Stomach smooth muscle (tissue), 2 donors: Measurements from ENCODE around the gene HELZ.
"Not testable (repeated sequence)": the region's sequence is repeated elsewhere in the genome, so short reads cannot be mapped to it uniquely, and the experiment has no call there.

ENCODE experiments used
- H3K27ac ChIP-seq: one replicate; pipeline ENCODE4 v1.7.0; 2013; ENCODE audit warnings: mild to moderate bottlenecking, low read length, inconsistent platforms
- H3K27me3 ChIP-seq, 2 donors: one replicate each; pipeline ENCODE4 v1.7.0; 2013; ENCODE audit warnings: low read length in 2 of 2; ENCODE audit not compliant: insufficient read depth in 2 of 2, control insufficient read depth in 1 of 2
- H3K36me3 ChIP-seq, 2 donors: one replicate each; pipeline ENCODE4 v1.7.0; 2013; ENCODE audit warnings: low read length in 2 of 2; ENCODE audit not compliant: control insufficient read depth in 2 of 2, insufficient read depth in 2 of 2
- H3K4me1 ChIP-seq: one replicate; pipeline ENCODE4 v1.7.0; 2013; ENCODE audit warnings: low read length; ENCODE audit not compliant: control insufficient read depth, insufficient read depth
- H3K4me3 ChIP-seq, 2 donors: one replicate each; pipeline ENCODE4 v1.7.0; 2013; ENCODE audit warnings: low read length in 2 of 2
- H3K9ac ChIP-seq, 2 donors: one replicate each; pipeline ENCODE4 v1.7.0; 2013; ENCODE audit warnings: low read length in 2 of 2, mild to moderate bottlenecking in 1 of 2
- H3K9me3 ChIP-seq, 2 donors: one replicate each; pipeline ENCODE4 v1.7.0; 2013; ENCODE audit warnings: low read length in 2 of 2; ENCODE audit not compliant: control insufficient read depth in 2 of 2
- donor health status: healthy.
- donor health status: Pancreatic carcinoma.

HELZ gene

DNA sequence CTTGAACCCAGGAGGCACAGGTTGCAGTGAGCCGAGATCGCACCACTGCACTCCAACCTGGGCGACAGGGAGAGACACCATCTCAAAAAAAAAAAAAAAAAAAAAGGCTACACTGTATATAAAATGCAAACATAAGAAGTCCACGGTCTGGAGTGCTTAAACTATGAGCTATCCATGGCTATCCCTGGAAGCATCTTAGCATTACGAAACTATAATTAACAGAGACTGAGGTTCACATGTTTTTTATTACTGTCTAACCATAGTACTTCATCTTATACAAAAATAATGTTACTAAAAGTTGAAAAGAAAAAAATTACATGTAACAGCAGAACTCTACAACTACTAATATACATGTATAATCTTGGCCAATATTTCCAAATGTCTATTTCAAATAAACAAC is 32.8 kb downstream of the HELZ start:
- no peak overlapping the region for H3K4me3 ChIP-seq
- H3K36me3 ChIP-seq: peaks cover 5 to 6% of the 10 kb centered on the region in 2 donors
- H3K9me3 ChIP-seq: no peaks in the 10 kb centered on the region
- no peak overlapping the region for H3K27ac ChIP-seq
- no peak overlapping the region for H3K9ac ChIP-seq
- no peaks in the 10 kb centered on the region for H3K4me1 ChIP-seq
- no peaks in the 10 kb centered on the region for H3K27me3 ChIP-seq

DNA sequence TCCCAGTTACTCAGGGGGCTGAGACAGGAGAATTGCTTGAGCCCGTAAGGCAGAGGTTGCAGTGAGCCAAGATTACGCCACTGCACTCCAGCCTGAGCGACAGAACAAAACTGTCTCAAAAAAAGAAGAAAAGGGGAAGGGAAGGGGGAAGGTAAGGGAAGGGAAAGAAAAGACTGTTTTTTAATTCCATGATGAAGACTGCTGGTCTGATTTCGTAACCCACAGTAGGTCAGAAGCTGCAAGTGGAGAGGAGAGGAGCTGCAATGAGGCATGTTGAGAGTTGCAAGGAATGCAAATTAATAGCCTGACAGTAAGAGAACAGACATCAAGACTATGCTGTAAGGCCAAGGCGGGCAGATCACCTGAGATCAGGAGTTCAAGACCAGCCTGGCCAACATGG is 33.3 kb downstream of the HELZ start:
- no peak overlapping the region for H3K4me3 ChIP-seq
- H3K4me1 ChIP-seq: no peaks in the 10 kb centered on the region
- H3K9ac ChIP-seq: no peak overlapping the region
- H3K27me3 ChIP-seq: no peaks in the 10 kb centered on the region
- no peak overlapping the region for H3K27ac ChIP-seq
- H3K9me3 ChIP-seq: no peaks in the 10 kb centered on the region
- peaks cover 3 to 5% of the 10 kb centered on the region in 2 donors for H3K36me3 ChIP-seq

GRCh38 chr17:67210915-67211314 is 34.1 kb downstream of the HELZ start:
- H3K36me3 ChIP-seq: peaks cover 0 to 3% of the 10 kb centered on the region in 2 donors
- H3K4me3 ChIP-seq: no peak overlapping the region
- H3K4me1 ChIP-seq: no peaks in the 10 kb centered on the region
- no peaks in the 10 kb centered on the region for H3K27me3 ChIP-seq
- H3K9ac ChIP-seq: no peak overlapping the region
- no peaks in the 10 kb centered on the region for H3K9me3 ChIP-seq
- H3K27ac ChIP-seq: no peak overlapping the region

DNA sequence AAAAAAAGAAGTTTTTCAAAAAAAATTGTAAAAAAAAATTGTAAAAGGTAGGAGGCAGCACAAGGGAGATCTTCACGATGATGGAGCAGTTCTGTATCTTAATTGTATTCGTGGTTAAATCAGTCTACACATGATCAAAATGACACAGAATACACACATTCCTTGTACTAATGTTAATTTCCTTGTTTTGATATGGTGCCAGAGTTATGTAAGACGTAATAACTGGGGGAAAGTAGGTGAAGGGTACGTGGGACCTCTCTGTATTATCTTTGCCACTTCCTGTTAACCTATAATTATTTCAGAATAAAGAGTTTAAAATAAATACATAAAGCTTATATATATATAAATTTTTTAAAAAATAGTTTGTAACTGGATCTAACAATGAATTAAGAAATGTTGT is 36.8 kb downstream of the HELZ start:
- no peak overlapping the region for H3K27ac ChIP-seq
- H3K9ac ChIP-seq: no peak overlapping the region
- peaks cover 0 to under 1% of the 10 kb centered on the region in 2 donors for H3K36me3 ChIP-seq
- H3K9me3 ChIP-seq: no peaks in the 10 kb centered on the region
- H3K4me1 ChIP-seq: no peaks in the 10 kb centered on the region
- no peak overlapping the region for H3K4me3 ChIP-seq
- no peaks in the 10 kb centered on the region for H3K27me3 ChIP-seq

DNA sequence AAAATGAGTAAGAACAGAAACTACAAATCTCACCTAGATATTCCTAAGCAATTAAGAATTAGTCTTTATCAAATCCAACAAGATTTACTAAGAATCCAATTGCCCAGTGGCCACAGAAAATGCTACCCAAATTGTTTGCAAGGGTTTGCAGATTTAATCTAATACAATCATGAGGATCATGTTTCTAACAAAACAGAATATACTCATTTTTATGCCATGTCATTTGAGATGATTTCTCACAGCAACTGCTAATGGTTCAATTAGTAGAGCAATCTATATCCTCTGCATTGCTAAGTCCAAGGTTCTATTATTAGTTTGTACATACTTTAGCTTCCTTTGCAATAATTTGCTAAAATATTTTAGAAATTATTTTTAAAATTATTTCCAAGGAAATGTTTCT is 41.2 kb downstream of the HELZ start:
- H3K4me1 ChIP-seq: no peaks in the 10 kb centered on the region
- no peak overlapping the region for H3K4me3 ChIP-seq
- no peak overlapping the region for H3K9ac ChIP-seq
- no peak overlapping the region for H3K27ac ChIP-seq
- H3K36me3 ChIP-seq: peaks cover 13% of the 10 kb centered on the region in 2 donors
- no peaks in the 10 kb centered on the region for H3K9me3 ChIP-seq
- no peaks in the 10 kb centered on the region for H3K27me3 ChIP-seq

- Histone ChIP-seq H3K9me3 (no peaks in the 10 kb centered on the region), H3K4me1 (no peaks in the 10 kb centered on the region), H3K36me3 (peaks cover 13% of the 10 kb centered on the region in 2 donors), H3K27ac (no peak overlapping the region), H3K4me3 (no peak overlapping the region), H3K27me3 (no peaks in the 10 kb centered on the region), H3K9ac (no peak overlapping the region)
Measured at GRCh38 chr17:67202503-67202902, 42.5 kb downstream of the HELZ start.

GRCh38 chr17:67200727-67201301 is 44.2 kb downstream of the HELZ start:
- H3K9me3 ChIP-seq: no peaks in the 10 kb centered on the region
- no peaks in the 10 kb centered on the region for H3K4me1 ChIP-seq
- peaks cover 13 to 20% of the 10 kb centered on the region in 2 donors for H3K36me3 ChIP-seq
- H3K27ac ChIP-seq: no peak overlapping the region
- no peak overlapping the region for H3K9ac ChIP-seq
- H3K27me3 ChIP-seq: no peaks in the 10 kb centered on the region
- H3K4me3 ChIP-seq: no peak overlapping the region

- no peak overlapping the region for H3K4me3 ChIP-seq
- H3K36me3 ChIP-seq: peaks cover 11 to 20% of the 10 kb centered on the region in 2 donors
- H3K9me3 ChIP-seq: no peaks in the 10 kb centered on the region
- no peaks in the 10 kb centered on the region for H3K27me3 ChIP-seq
- H3K4me1 ChIP-seq: peaks cover 2% of the 10 kb centered on the region
- H3K27ac ChIP-seq: no peak overlapping the region
- H3K9ac ChIP-seq: no peak overlapping the region
Measured at GRCh38 chr17:67198131-67198530, 46.9 kb downstream of the HELZ start.

DNA sequence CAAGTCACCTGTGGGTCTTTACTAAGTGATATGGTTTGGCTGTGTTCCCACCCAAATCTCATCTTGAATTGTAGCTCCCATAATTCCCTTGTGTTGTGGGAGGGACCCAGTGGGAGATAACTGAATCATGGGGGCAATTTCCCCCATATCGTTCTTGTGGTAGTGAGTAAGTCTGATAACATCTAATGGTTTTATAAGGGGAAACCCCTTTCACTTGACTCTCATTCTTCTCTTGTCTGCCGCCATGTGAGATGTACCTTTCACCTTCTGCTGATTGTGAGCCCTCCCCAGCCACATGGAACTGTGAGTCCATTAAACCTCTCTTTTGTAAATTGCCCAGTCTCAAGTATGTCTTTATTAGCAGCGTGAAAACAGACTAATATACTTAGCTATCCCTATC is 48.0 kb downstream of the HELZ start:
- H3K9ac ChIP-seq, H3K4me3 ChIP-seq, H3K27me3 ChIP-seq, H3K9me3 ChIP-seq, H3K4me1 ChIP-seq, H3K27ac ChIP-seq: not testable (repeated sequence)
- H3K36me3 ChIP-seq: peaks cover 11 to 18% of the 10 kb centered on the region in 2 donors

GRCh38 chr17:67196422-67196821 is 48.6 kb downstream of the HELZ start:
- H3K9me3 ChIP-seq: no peaks in the 10 kb centered on the region
- H3K27ac ChIP-seq: no peak overlapping the region
- no peak overlapping the region for H3K4me3 ChIP-seq
- no peak overlapping the region for H3K9ac ChIP-seq
- no peaks in the 10 kb centered on the region for H3K27me3 ChIP-seq
- H3K4me1 ChIP-seq: peaks cover 2% of the 10 kb centered on the region
- H3K36me3 ChIP-seq: peaks cover 11 to 18% of the 10 kb centered on the region in 2 donors

DNA sequence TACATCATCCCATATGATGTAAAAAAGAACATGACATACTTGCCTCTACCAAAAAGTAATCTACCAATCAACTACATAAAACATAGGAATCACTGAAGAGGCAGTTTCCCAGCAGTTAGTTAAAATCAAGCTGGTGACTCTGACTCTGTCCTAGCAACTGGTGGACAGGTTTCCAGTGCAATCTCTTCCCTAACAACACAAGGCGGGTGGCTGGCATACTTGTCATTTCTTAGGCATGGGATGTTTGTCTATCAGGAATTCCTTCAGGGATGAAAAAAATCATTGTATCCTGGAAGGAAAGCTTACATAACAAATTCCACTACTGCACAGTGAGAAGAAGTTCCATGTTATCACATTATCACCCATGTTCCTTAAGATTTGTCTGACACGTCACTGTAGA is 50.9 kb downstream of the HELZ start:
- H3K9ac ChIP-seq: no peak overlapping the region
- no peak overlapping the region for H3K4me3 ChIP-seq
- H3K27me3 ChIP-seq: no peaks in the 10 kb centered on the region
- H3K4me1 ChIP-seq: peaks cover 2% of the 10 kb centered on the region
- no peaks in the 10 kb centered on the region for H3K9me3 ChIP-seq
- no peak overlapping the region for H3K27ac ChIP-seq
- H3K36me3 ChIP-seq: peaks cover 0 to 7% of the 10 kb centered on the region in 2 donors
